ENCODE measurements around the gene PRKCD.

PRKCD gene

GRCh38 chr3:53131096-53131495, 29.9 kb upstream of the PRKCD start:
- peaks cover 9% of the 10 kb centered on the region for H3K36me3 Mint-ChIP-seq
- H3K9me3 Mint-ChIP-seq = no peaks in the 10 kb centered on the region
- ATAC-seq (no peak), DNase-seq (ENCODE audit: low spot score in 2 of 2) (no peak)
- H3K4me3 Mint-ChIP-seq = peak overlapping the region; percentile 85
- H3K4me1 Mint-ChIP-seq = peaks cover 18% of the 10 kb centered on the region
- peak overlapping the region; percentile 97 for H3K27ac Mint-ChIP-seq

DNA sequence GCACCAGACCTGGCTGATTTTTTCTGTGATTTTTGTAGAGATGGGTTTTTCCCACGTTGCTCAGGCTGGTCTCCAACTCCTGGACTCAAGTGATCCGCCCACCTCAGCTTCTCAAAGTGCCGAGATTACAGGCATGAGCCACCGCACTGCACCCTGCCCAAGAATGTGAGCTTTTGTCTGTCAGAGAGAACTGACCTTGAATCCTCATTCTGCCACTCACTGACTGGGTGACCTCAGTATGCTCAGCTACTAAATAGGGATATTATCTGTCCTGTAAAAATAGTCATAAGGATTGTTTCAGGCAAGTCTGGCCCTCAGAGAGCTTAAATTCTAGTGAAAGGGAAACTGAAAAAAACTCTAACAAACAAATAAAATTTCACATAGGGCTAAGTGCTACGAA, 28.7 kb upstream of the PRKCD start:
- no peaks in the 10 kb centered on the region for H3K9me3 Mint-ChIP-seq
- DNase-seq (ENCODE audit: low spot score in 2 of 2) = no peak
- peaks cover 18% of the 10 kb centered on the region for H3K4me1 Mint-ChIP-seq
- no peak for ATAC-seq
- H3K27ac Mint-ChIP-seq = peak overlapping the region; percentile 97
- H3K4me3 Mint-ChIP-seq = no peak overlapping the region
- peaks cover 7% of the 10 kb centered on the region for H3K36me3 Mint-ChIP-seq

DNA sequence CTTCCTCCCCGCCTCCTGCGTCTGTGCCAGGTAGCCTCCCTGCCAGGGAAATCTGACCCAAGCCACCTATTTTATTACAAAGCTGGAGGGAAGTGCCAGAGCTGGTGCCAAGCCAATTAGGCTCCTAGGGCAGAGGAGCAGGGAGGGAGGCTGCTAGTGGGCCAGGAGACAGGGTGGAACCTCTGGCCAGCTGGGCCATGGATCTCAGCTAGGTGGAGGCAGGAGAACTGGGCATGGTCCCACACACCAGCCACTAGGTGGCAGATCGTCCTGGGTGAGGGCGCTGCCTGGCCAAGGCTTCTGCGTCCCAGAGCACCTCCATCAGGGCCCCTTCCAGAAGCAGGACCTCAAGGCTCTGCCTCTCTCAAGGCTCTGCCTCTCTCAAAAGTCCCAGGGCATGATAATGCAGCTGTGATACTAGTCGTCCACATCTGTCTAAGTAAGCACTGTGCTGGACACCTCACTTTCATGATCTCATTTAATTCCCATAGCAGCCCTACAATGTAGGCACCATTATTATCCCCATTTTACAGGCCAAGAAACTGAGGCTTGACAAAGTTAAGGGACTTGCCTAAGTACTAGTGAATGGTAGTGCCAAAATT, 26.3 kb upstream of the PRKCD start:
- ATAC-seq (peak; percentile 70), DNase-seq (ENCODE audit: low spot score in 2 of 2) (peak; percentile 42 to 76)
- H3K4me1 Mint-ChIP-seq = peaks cover 12% of the 10 kb centered on the region
- no peaks in the 10 kb centered on the region for H3K9me3 Mint-ChIP-seq
- peaks cover 7% of the 10 kb centered on the region for H3K36me3 Mint-ChIP-seq
- H3K4me3 Mint-ChIP-seq = no peak overlapping the region
- H3K27ac Mint-ChIP-seq = no peak overlapping the region

- DNase-seq (ENCODE audit: low spot score in 2 of 2) (no peak), ATAC-seq (no peak)
- H3K4me3 Mint-ChIP-seq = no peak overlapping the region
- no peaks in the 10 kb centered on the region for H3K4me1 Mint-ChIP-seq
- H3K27ac Mint-ChIP-seq = no peak overlapping the region
- H3K36me3 Mint-ChIP-seq = no peaks in the 10 kb centered on the region
- no peaks in the 10 kb centered on the region for H3K9me3 Mint-ChIP-seq
Observed at GRCh38 chr3:53137221-53137620, 23.8 kb upstream of the PRKCD start.

GRCh38 chr3:53137835-53138446, 23.1 kb upstream of the PRKCD start:
- peak overlapping the region; percentile 8 for H3K27ac Mint-ChIP-seq
- H3K4me3 Mint-ChIP-seq = no peak overlapping the region
- ATAC-seq (no peak), DNase-seq (ENCODE audit: low spot score in 2 of 2) (no peak)
- H3K4me1 Mint-ChIP-seq = no peaks in the 10 kb centered on the region
- no peaks in the 10 kb centered on the region for H3K9me3 Mint-ChIP-seq
- H3K36me3 Mint-ChIP-seq = no peaks in the 10 kb centered on the region

DNA sequence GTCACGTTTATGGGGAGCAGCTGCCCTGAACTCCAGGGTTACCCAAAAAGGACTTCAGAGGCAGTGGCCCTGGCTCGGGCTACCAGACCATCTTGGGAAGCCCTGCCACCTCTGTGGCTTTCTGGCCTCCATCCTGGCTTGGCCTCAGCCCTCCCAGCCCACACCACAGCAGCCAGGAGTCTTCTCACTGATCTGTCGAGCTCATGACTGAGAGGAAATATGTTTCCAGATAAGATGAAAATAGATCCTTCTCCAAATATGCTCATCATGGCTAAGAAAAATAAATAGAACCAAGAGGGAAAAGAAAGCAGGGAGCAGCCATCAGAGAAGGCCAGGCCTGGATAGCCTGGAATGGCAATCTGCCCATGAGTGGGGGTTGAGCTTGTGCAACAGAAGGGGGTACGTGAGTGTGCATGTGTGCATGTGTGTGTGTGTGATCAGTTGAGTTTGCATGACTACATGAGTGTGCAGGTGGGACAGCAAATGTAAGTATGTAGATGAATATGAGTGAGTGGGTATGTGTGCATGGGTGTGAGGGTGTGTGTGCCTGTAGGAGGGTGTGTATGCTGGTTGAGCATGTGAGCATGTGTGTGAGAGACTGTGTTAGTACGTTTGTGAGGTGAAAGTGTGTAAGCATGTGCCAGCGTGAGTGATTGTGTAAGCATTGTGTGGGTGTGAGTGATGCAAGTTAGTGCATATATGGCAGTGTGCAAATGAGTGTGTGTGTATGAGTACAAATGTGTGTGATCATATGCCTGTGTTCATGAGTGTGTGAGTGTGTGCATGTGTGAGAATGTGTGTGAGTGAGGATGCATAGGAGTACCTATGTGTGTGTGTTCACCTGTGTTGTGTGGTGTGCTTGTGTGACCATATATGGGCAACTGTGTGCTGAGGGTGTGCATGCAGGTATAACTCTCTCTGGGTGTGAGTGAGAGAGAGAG, 20.8 kb upstream of the PRKCD start:
- no peak for ATAC-seq
- Mint-ChIP-seq H3K36me3 (no peaks in the 10 kb centered on the region), H3K27ac (no peak overlapping the region), H3K4me1 (no peaks in the 10 kb centered on the region), H3K4me3 (no peak overlapping the region), H3K9me3 (no peaks in the 10 kb centered on the region)
- no peak for DNase-seq (ENCODE audit: low spot score in 2 of 2)

DNA sequence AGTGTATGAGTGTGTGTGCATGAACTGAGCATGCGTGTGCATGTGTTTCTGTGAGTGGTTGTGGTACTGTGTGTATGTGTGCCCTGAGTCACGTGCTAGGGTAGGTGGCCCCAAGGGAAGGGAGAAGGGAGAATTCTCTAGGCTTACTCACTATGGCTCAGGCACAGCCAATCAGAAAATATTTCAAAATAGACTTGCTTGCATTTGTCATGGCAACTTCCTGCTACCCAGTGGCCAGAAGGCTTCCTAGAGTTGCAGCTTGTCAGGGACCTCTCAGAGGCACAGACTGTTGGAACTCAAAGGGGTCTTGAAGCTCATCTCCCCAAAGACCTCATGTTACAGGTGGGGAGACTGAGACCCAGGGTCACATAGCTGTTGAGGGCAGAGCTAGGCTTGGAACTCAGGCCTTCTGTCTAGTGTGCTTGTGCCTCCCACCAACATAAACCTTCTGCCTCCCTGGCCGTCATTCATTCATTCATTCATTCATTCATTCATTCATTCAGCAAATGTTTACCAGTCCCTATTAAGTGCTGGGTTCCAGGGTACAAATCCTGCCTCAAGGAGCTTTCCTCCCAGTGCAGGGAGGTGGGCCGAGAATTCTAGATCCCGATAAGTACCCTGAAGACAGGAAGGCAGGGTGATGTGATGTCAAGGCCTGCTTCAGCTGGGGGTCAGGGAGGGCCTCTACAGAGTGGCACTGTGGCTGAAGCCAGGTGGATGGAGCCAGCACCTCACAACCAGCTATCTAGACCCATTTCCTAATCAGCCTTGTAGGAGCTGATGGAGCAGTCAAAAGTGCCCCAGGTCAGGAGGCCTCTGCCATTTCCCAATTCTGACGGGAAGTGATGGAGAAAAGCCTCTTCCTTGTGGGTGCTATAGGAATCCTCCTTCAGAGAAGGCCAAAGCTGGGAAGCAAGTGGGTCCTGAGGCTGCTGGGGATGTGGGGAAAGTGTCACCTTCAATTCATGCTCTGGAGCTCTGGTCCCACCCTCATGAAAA, 19.9 kb upstream of the PRKCD start:
- H3K27ac Mint-ChIP-seq = no peak overlapping the region
- no peak overlapping the region for H3K4me3 Mint-ChIP-seq
- no peaks in the 10 kb centered on the region for H3K36me3 Mint-ChIP-seq
- ATAC-seq = peak; percentile 81
- H3K9me3 Mint-ChIP-seq = no peaks in the 10 kb centered on the region
- no peaks in the 10 kb centered on the region for H3K4me1 Mint-ChIP-seq
- DNase-seq (ENCODE audit: low spot score in 2 of 2) = no peak

GRCh38 chr3:53142986-53143385, 18.0 kb upstream of the PRKCD start:
- no peaks in the 10 kb centered on the region for H3K36me3 Mint-ChIP-seq
- ATAC-seq = no peak
- no peak overlapping the region for H3K27ac Mint-ChIP-seq
- DNase-seq (ENCODE audit: low spot score in 2 of 2) = no peak
- H3K9me3 Mint-ChIP-seq = no peaks in the 10 kb centered on the region
- H3K4me3 Mint-ChIP-seq = no peak overlapping the region
- H3K4me1 Mint-ChIP-seq = no peaks in the 10 kb centered on the region

GRCh38 chr3:53144446-53144845, 16.6 kb upstream of the PRKCD start:
- ATAC-seq = no peak
- Mint-ChIP-seq H3K9me3 (no peaks in the 10 kb centered on the region), H3K27ac (no peak overlapping the region), H3K36me3 (no peaks in the 10 kb centered on the region), H3K4me3 (no peak overlapping the region), H3K4me1 (no peaks in the 10 kb centered on the region)
- no peak for DNase-seq (ENCODE audit: low spot score in 2 of 2)

DNA sequence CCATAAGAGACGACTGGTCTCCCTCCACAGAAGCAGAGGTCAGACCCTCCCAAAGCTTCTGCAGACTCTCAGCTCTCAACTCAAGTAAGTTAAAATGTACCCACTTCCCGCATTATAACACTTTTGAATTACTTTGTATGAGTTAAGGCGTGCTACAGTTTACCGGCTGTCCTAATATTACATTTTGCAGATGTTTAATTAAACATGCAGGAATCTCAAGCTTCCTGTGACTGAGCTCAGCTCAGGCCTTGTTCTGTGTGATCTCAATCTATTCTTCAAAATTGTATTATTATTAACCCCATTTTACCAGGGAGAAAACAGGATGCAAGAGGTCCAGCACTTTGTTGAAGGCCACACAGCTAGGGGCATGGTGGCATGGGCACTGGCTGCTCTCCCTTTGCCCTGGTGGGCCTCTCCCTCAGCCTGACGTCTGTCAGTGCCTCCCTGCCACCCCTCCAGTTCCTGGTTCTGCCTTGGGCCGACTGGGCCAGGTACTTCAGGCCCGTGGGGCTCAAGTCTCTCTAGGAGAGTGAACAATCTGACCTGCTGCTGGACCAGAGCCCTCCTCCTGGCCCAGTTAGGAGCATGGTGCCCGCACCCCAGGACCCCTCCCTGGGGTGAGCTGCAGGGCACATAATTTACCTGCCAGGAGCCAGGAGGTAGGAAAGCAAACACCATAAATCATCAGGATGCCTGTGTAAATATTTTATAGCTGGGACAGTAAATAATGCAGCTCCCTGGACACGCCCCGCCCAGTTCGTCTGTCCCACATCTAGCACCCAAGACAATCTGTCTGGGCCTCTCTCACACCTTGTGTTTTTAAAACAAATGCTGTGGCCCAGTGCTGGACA, 15.9 kb upstream of the PRKCD start:
- Mint-ChIP-seq H3K27ac (peak overlapping the region; percentile 40), H3K9me3 (no peaks in the 10 kb centered on the region), H3K4me3 (no peak overlapping the region), H3K36me3 (no peaks in the 10 kb centered on the region), H3K4me1 (no peaks in the 10 kb centered on the region)
- ATAC-seq (no peak), DNase-seq (ENCODE audit: low spot score in 2 of 2) (no peak)

DNA sequence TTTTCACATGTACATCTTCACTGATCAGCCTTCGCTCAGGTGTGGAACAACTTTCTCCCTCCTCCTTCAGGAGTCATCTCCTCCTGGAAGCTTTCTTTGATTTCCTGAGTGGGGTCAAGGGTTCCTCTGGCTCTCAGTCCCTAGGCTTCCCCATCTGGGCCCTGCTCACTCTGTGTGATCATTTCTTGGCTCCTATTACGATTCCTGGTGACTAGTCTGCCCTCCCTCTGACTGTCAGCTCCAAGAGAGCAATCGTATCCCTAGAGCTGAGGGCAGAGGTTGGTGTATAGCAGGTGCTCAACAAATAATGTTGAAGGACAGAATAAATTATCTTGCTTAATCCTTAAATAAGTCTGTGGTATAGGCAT, 15.3 kb upstream of the PRKCD start:
- DNase-seq (ENCODE audit: low spot score in 2 of 2) = no peak
- H3K9me3 Mint-ChIP-seq = no peaks in the 10 kb centered on the region

GRCh38 chr3:53146319-53146891, 14.6 kb upstream of the PRKCD start:
- H3K36me3 Mint-ChIP-seq = no peaks in the 10 kb centered on the region
- H3K27ac Mint-ChIP-seq = no peak overlapping the region
- ATAC-seq (no peak), DNase-seq (ENCODE audit: low spot score in 2 of 2) (no peak)
- H3K4me3 Mint-ChIP-seq = no peak overlapping the region
- H3K4me1 Mint-ChIP-seq = no peaks in the 10 kb centered on the region
- H3K9me3 Mint-ChIP-seq = no peaks in the 10 kb centered on the region

More for the DNA sequence above, 15.3 kb upstream of the PRKCD start:
- Mint-ChIP-seq H3K36me3 (no peaks in the 10 kb centered on the region), H3K4me1 (no peaks in the 10 kb centered on the region), H3K4me3 (no peak overlapping the region), H3K27ac (no peak overlapping the region)
- ATAC-seq = no peak

DNA sequence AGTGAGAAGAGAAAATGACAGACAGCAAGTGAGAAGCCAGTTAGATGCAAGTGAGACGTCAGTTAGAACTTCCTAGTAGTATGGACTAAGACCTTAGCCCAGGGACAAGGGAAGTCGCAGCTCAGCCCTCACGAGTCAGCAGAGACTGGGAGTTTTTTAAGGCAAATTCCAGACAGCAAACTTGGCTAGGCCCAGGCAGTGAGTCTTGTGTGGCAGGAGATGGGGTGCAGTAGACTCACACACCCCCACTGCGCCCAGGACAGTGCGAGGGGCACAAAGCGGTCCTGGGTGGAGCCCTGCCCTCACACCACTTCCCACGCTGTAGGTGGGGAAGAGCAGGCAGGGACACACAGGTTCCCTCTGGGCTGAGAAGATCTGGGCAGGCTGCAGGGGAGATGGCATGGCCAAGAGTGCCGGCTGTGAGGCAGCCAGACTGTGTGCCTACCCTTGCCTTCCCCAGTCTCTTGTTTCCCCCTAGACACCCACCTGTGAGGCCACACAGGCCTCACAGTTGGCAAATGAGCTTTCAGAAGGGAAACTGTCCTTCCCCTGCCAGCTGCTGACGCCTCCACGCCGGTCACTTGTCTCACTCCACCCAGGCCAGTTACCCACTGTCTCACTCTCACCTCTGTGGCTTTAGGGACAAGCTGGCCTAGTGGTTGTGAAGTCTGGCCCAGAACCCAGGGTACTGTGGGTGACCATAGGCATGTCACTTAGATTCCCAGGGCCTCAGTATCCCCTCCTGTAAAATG, 13.7 kb upstream of the PRKCD start:
- no peaks in the 10 kb centered on the region for H3K4me1 Mint-ChIP-seq
- no peak overlapping the region for H3K27ac Mint-ChIP-seq
- H3K9me3 Mint-ChIP-seq = no peaks in the 10 kb centered on the region
- DNase-seq (ENCODE audit: low spot score in 2 of 2) (no peak), ATAC-seq (no peak)
- H3K36me3 Mint-ChIP-seq = no peaks in the 10 kb centered on the region
- no peak overlapping the region for H3K4me3 Mint-ChIP-seq

Data from stimulated activated effector memory CD8-positive, alpha-beta T cell treated with anti-CD3 and anti-CD28 coated beads, Interleukin-12 subunit alpha, Interleukin-12 subunit beta, amount 100 ng/mL, for 72 hours (primary cell).